ENCODE data around the gene CRACDL. TPM values are rescaled to one million over a fixed set of nuclear protein-coding genes. Genes with fewer than 3 reads are reported as not detected.
A peak's percentile ranks its signal among the peaks of the same experiment; 100 is the strongest.

CRACDL gene
- total and polyA plus RNA-seq, 4 experiments from 2014 or later: 0.25 to 1.3 (median 1.2) TPM

GRCh38 chr2:98871506-98871905 lies 64.5 kb downstream of the CRACDL start:
- peaks cover 0 to 9% (median 4%) of the 10 kb centered on the region in 4 donors for H3K4me1 Mint-ChIP-seq
- H3K27ac Mint-ChIP-seq: no peak overlapping the region
- no peak overlapping the region for H3K27ac ChIP-seq (ENCODE audit: low read depth, low read length)
- H3K4me3 ChIP-seq (ENCODE audit: low read length in 2 of 2): no peak overlapping the region
- no peaks in the 10 kb centered on the region for H3K4me1 ChIP-seq (ENCODE audit: insufficient read depth, low read length)
- no peak overlapping the region for H3K4me3 Mint-ChIP-seq
- H3K27me3 Mint-ChIP-seq: no peaks in the 10 kb centered on the region
- intact Hi-C loops (cut with micrococcal nuclease): no loop called here
- H3K27me3 ChIP-seq (ENCODE audit: insufficient read depth, low read length): no peaks in the 10 kb centered on the region
- no peaks in the 10 kb centered on the region for H3K9me3 ChIP-seq (ENCODE audit: control insufficient read depth in 1 of 2, low read length in 2 of 2)
- DNase-seq: no peak
- no peaks in the 10 kb centered on the region for H3K36me3 Mint-ChIP-seq
- ChIA-PET CTCF (ENCODE audit: partially characterized antibody) (no interaction called here), POLR2A (ENCODE audit: partially characterized antibody) (no interaction called here)
- no peaks in the 10 kb centered on the region for H3K36me3 ChIP-seq (ENCODE audit: insufficient read depth, low read length)
- H3K9me3 Mint-ChIP-seq: no peaks in the 10 kb centered on the region

GRCh38 chr2:98870516-98871158 lies 65.4 kb downstream of the CRACDL start:
- Histone ChIP-seq H3K4me1 (ENCODE audit: insufficient read depth, low read length) (no peaks in the 10 kb centered on the region), H3K4me3 (ENCODE audit: low read length in 2 of 2) (no peak overlapping the region), H3K9me3 (ENCODE audit: control insufficient read depth in 1 of 2, low read length in 2 of 2) (no peaks in the 10 kb centered on the region), H3K27ac (ENCODE audit: low read depth, low read length) (no peak overlapping the region), H3K36me3 (ENCODE audit: insufficient read depth, low read length) (no peaks in the 10 kb centered on the region), H3K27me3 (ENCODE audit: insufficient read depth, low read length) (no peaks in the 10 kb centered on the region)
- Mint-ChIP-seq H3K27me3 (no peaks in the 10 kb centered on the region), H3K4me1 (peaks cover 0 to 9% (median 4%) of the 10 kb centered on the region in 4 donors), H3K9me3 (no peaks in the 10 kb centered on the region), H3K27ac (no peak overlapping the region), H3K4me3 (no peak overlapping the region), H3K36me3 (no peaks in the 10 kb centered on the region)
- intact Hi-C loops (cut with micrococcal nuclease): no loop called here
- POLR2A ChIA-PET (ENCODE audit: partially characterized antibody): no interaction called here
- DNase-seq: no peak
- CTCF ChIA-PET (ENCODE audit: partially characterized antibody): no interaction called here

DNA sequence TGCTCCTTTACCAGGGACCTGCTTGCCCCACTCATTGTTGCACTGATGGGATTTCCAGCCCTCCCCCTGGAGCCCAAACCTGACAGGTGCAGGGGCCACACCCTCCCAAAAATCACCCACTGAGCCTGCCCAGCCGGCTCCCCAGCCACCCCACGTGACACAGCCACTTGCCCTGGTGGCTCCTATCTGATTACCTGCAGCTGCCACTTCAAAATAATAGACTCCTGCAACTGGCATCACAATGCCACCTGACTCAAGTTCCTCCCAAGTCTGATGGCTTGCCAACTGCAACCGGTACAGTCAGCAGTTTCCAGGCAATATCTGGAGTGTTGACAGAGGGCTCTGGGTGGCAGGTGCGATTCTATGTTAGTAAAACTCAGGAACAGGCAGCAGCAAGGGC lies 66.2 kb downstream of the CRACDL start:
- DNase-seq: peak; percentile 1 to 34 (median 4)
- no peaks in the 10 kb centered on the region for H3K27me3 ChIP-seq (ENCODE audit: insufficient read depth, low read length)
- ChIA-PET POLR2A (ENCODE audit: partially characterized antibody) (no interaction called here), CTCF (ENCODE audit: partially characterized antibody) (no interaction called here)
- H3K4me3 ChIP-seq (ENCODE audit: low read length in 2 of 2): no peak overlapping the region
- Mint-ChIP-seq H3K36me3 (no peaks in the 10 kb centered on the region), H3K4me3 (peak overlapping the region in 6 of 8 donors; percentile 31 to 69 (median 59)), H3K27me3 (no peaks in the 10 kb centered on the region), H3K9me3 (peaks cover 0 to 3% (median 0%) of the 10 kb centered on the region in 8 donors), H3K27ac (peak overlapping the region in 4 of 7 donors; percentile 11 to 74 (median 42)), H3K4me1 (peaks cover 0 to 7% (median 4%) of the 10 kb centered on the region in 4 donors)
- intact Hi-C loops (cut with micrococcal nuclease): no loop called here
- no peak overlapping the region for H3K27ac ChIP-seq (ENCODE audit: low read depth, low read length)
- H3K4me1 ChIP-seq (ENCODE audit: insufficient read depth, low read length): no peaks in the 10 kb centered on the region
- H3K36me3 ChIP-seq (ENCODE audit: insufficient read depth, low read length): no peaks in the 10 kb centered on the region
- no peaks in the 10 kb centered on the region for H3K9me3 ChIP-seq (ENCODE audit: control insufficient read depth in 1 of 2, low read length in 2 of 2)

DNA sequence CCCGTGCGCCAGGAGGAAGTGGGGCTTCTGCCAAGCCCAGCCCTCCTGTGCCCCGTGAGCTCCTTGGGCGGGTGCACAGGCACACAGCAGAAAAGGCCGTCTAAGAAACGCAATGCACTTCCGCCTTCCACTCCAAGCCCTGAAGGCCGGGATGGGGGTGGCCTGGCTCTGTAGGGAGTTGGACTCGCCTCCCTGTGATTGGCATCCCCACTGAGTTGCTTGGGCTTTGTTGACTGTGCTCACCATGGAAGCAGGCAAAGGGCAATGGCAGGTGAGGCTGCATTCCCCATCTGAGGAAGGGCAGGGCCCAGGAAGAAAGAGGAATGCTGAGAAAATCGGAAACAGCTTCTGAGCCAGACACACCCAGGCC lies 66.8 kb downstream of the CRACDL start:
- H3K4me3 Mint-ChIP-seq: peak overlapping the region in 1 of 8 donors; percentile 57
- CTCF ChIA-PET (ENCODE audit: partially characterized antibody): no interaction called here

DNA sequence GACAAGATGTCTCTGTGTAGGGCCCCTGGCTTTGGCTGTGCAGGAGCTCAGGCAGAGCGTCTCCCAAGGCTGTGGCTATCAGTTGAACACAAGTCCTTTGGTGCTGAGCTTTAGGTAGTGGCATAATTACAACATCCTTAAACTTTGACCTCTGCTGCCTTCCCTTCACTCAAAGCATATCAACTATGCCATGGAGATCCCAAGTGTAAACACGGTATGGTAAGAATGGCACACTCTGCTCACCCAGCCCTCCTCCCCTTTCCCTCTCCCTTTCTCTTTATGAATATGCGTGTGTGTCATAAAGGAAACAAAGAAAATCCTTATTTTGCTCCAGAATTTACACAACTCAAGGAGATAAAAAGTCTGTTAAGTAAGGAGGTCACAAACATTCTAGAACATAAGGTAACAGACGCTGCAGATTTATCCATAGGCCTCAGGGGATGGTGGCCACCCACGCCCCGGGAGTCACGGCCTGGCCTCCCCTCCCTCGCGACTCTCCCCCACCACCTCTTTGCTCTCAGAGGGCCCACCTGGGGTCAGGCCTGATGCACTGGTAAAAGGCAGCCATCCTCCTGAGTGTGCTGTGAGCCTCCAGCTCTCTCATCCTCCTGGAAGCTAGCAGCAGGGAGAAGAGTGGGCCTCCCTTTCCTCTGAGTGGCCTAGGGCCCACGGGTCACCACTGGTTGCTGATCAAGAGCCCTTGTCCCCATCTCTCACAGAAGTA lies 67.3 kb downstream of the CRACDL start:
- Mint-ChIP-seq H3K36me3 (no peaks in the 10 kb centered on the region), H3K27ac (no peak overlapping the region), H3K4me1 (peaks cover 0 to 5% (median 3%) of the 10 kb centered on the region in 4 donors), H3K9me3 (peaks cover 0 to 6% (median 2%) of the 10 kb centered on the region in 8 donors), H3K4me3 (no peak overlapping the region), H3K27me3 (peaks cover 0 to 1% of the 10 kb centered on the region in 2 donors)
- Histone ChIP-seq H3K4me1 (ENCODE audit: insufficient read depth, low read length) (no peaks in the 10 kb centered on the region), H3K36me3 (ENCODE audit: insufficient read depth, low read length) (no peaks in the 10 kb centered on the region), H3K9me3 (ENCODE audit: control insufficient read depth in 1 of 2, low read length in 2 of 2) (no peaks in the 10 kb centered on the region), H3K27me3 (ENCODE audit: insufficient read depth, low read length) (no peaks in the 10 kb centered on the region), H3K4me3 (ENCODE audit: low read length in 2 of 2) (no peak overlapping the region), H3K27ac (ENCODE audit: low read depth, low read length) (no peak overlapping the region)
- ChIA-PET POLR2A (ENCODE audit: partially characterized antibody) (no interaction called here), CTCF (ENCODE audit: partially characterized antibody) (no interaction called here)
- intact Hi-C loops (cut with micrococcal nuclease): no loop called here
- no peak for DNase-seq

More for the DNA sequence above, 66.8 kb downstream of the CRACDL start:
- POLR2A ChIA-PET (ENCODE audit: partially characterized antibody): no interaction called here
- intact Hi-C loops (cut with micrococcal nuclease): no loop called here
- H3K4me3 ChIP-seq (ENCODE audit: low read length in 2 of 2): no peak overlapping the region
- Mint-ChIP-seq H3K4me1 (peaks cover 0 to 5% (median 3%) of the 10 kb centered on the region in 4 donors), H3K36me3 (no peaks in the 10 kb centered on the region), H3K27me3 (no peaks in the 10 kb centered on the region), H3K9me3 (peaks cover 0 to 5% (median 0%) of the 10 kb centered on the region in 8 donors), H3K27ac (no peak overlapping the region)
- H3K9me3 ChIP-seq (ENCODE audit: control insufficient read depth in 1 of 2, low read length in 2 of 2): no peaks in the 10 kb centered on the region
- no peaks in the 10 kb centered on the region for H3K36me3 ChIP-seq (ENCODE audit: insufficient read depth, low read length)
- H3K4me1 ChIP-seq (ENCODE audit: insufficient read depth, low read length): no peaks in the 10 kb centered on the region
- no peaks in the 10 kb centered on the region for H3K27me3 ChIP-seq (ENCODE audit: insufficient read depth, low read length)
- DNase-seq: no peak
- H3K27ac ChIP-seq (ENCODE audit: low read depth, low read length): no peak overlapping the region

- Histone ChIP-seq H3K9me3 (ENCODE audit: control insufficient read depth in 1 of 2, low read length in 2 of 2) (no peaks in the 10 kb centered on the region), H3K27me3 (ENCODE audit: insufficient read depth, low read length) (no peaks in the 10 kb centered on the region), H3K4me1 (ENCODE audit: insufficient read depth, low read length) (no peaks in the 10 kb centered on the region), H3K36me3 (ENCODE audit: insufficient read depth, low read length) (no peaks in the 10 kb centered on the region), H3K4me3 (ENCODE audit: low read length in 2 of 2) (no peak overlapping the region), H3K27ac (ENCODE audit: low read depth, low read length) (no peak overlapping the region)
- Mint-ChIP-seq H3K27ac (no peak overlapping the region), H3K9me3 (peaks cover 0 to 10% (median 6%) of the 10 kb centered on the region in 8 donors), H3K4me3 (no peak overlapping the region), H3K4me1 (peaks cover 0 to 5% (median 3%) of the 10 kb centered on the region in 4 donors), H3K36me3 (no peaks in the 10 kb centered on the region), H3K27me3 (peaks cover 0 to 1% of the 10 kb centered on the region in 2 donors)
- CTCF ChIA-PET (ENCODE audit: partially characterized antibody): no interaction called here
- intact Hi-C loops (cut with micrococcal nuclease): no loop called here
- POLR2A ChIA-PET (ENCODE audit: partially characterized antibody): no interaction called here
- no peak for DNase-seq
These were observed 68.3 kb downstream of the CRACDL start for GRCh38 chr2:98867539-98868309.

DNA sequence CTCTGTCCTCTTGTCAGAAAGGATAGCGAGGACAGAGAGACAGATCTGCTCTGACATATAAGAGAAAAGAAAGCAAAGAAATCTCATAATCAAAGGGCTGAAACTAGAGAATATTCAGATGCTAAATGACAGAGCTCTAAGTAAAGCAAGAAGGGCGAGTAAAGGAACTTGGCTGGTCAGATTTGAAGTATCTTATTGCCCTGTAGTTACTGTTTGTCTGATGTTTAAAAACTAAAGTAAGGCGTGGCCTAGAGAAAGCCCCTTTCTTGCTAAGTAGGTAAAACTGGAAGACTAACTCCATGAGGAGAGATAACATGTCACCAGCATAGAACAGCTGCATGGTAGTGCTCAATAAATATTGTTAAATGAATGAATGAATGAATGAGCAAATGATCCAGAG lies 70.0 kb downstream of the CRACDL start:
- no peaks in the 10 kb centered on the region for H3K36me3 Mint-ChIP-seq
- CTCF ChIA-PET (ENCODE audit: partially characterized antibody): no interaction called here
- H3K4me3 Mint-ChIP-seq: no peak overlapping the region
- no peak overlapping the region for H3K27ac Mint-ChIP-seq
- Histone ChIP-seq H3K27me3 (ENCODE audit: insufficient read depth, low read length) (no peaks in the 10 kb centered on the region), H3K27ac (ENCODE audit: low read depth, low read length) (no peak overlapping the region), H3K9me3 (ENCODE audit: control insufficient read depth in 1 of 2, low read length in 2 of 2) (no peaks in the 10 kb centered on the region), H3K4me1 (ENCODE audit: insufficient read depth, low read length) (no peaks in the 10 kb centered on the region), H3K36me3 (ENCODE audit: insufficient read depth, low read length) (no peaks in the 10 kb centered on the region), H3K4me3 (ENCODE audit: low read length in 2 of 2) (no peak overlapping the region)
- POLR2A ChIA-PET (ENCODE audit: partially characterized antibody): interaction anchor here (0.6 kb wide), 1 partner anchor 11 kb away, joined by 3 read pairs; no protein-coding TSS in a partner anchor
- H3K9me3 Mint-ChIP-seq: peaks cover 2 to 27% (median 20%) of the 10 kb centered on the region in 8 donors
- no peak for DNase-seq
- peaks cover 0 to 5% (median 3%) of the 10 kb centered on the region in 4 donors for H3K4me1 Mint-ChIP-seq
- intact Hi-C loops (cut with micrococcal nuclease): no loop called here
- H3K27me3 Mint-ChIP-seq: peaks cover 0 to 7% of the 10 kb centered on the region in 2 donors

All from CD4-positive, alpha-beta memory T cell (primary cell).